RKO (cell line): ENCODE results near the gene MECR.
"Not testable (repeated sequence)": the region's sequence is repeated elsewhere in the genome, so short reads cannot be mapped to it uniquely, and the experiment has no call there.

Source experiments
- DNase-seq: peaks from one replicate; pipeline ENCODE4 v3.0.0-alpha.2; 2016; ENCODE audit warnings: low spot score

The MECR gene

GRCh38 chr1:29235955-29236711 is 5.4 kb upstream of the MECR start, which contains the start of gene PTPRU:
PTPRU (plus strand) TSS chr1:29236522; CDS start chr1:29236645, 123 bp downstream.
- peak; percentile 73 for DNase-seq

GRCh38 chr1:29234881-29235280 is 4.1 kb upstream of the MECR start:
- not testable (repeated sequence) for DNase-seq

GRCh38 chr1:29234471-29234870 is 3.7 kb upstream of the MECR start:
- no peak for DNase-seq

GRCh38 chr1:29233693-29234092 is 3.0 kb upstream of the MECR start:
- DNase-seq = no peak

GRCh38 chr1:29232387-29232786 is 1.7 kb upstream of the MECR start:
- DNase-seq = no peak

- DNase-seq = peak; percentile 14
Measured at GRCh38 chr1:29230204-29230552, 556 bp downstream of the MECR start.

- DNase-seq = no peak
Measured at GRCh38 chr1:29227511-29227910, 3.2 kb downstream of the MECR start.

- no peak for DNase-seq
Measured at GRCh38 chr1:29225361-29225760, 5.4 kb downstream of the MECR start.

- no peak for DNase-seq
Measured at GRCh38 chr1:29224356-29224837, 6.3 kb downstream of the MECR start.

GRCh38 chr1:29223521-29223920 is 7.2 kb downstream of the MECR start:
- no peak for DNase-seq

GRCh38 chr1:29222686-29223085 is 8.0 kb downstream of the MECR start:
- DNase-seq = no peak

GRCh38 chr1:29222260-29222659 is 8.5 kb downstream of the MECR start:
- DNase-seq = not testable (repeated sequence)

- DNase-seq = no peak
Measured at GRCh38 chr1:29221296-29221695, 9.4 kb downstream of the MECR start.

GRCh38 chr1:29218223-29218622 is 12.5 kb downstream of the MECR start:
- no peak for DNase-seq

- no peak for DNase-seq
Measured at GRCh38 chr1:29217633-29218032, 13.1 kb downstream of the MECR start.

GRCh38 chr1:29213055-29213454 is 17.7 kb downstream of the MECR start:
- DNase-seq = no peak

- DNase-seq = no peak
Measured at GRCh38 chr1:29211086-29212030, 19.4 kb downstream of the MECR start.

- DNase-seq = no peak
Measured at GRCh38 chr1:29210278-29211085, 20.3 kb downstream of the MECR start.

GRCh38 chr1:29209173-29209572 is 21.6 kb downstream of the MECR start:
- DNase-seq = no peak

- no peak for DNase-seq
Measured at GRCh38 chr1:29208442-29208841, 22.3 kb downstream of the MECR start.

GRCh38 chr1:29202584-29203340 is 28.0 kb downstream of the MECR start:
- DNase-seq = peak; percentile 98
